ENCODE data around the gene GASK1A. TPM values are rescaled to one million over a fixed set of nuclear protein-coding genes. Genes with fewer than 3 reads are reported as not detected.

Gene GASK1A
- total and polyA plus RNA-seq, 4 donors = 0.79 to 22.8 (median 4.6) TPM

DNA sequence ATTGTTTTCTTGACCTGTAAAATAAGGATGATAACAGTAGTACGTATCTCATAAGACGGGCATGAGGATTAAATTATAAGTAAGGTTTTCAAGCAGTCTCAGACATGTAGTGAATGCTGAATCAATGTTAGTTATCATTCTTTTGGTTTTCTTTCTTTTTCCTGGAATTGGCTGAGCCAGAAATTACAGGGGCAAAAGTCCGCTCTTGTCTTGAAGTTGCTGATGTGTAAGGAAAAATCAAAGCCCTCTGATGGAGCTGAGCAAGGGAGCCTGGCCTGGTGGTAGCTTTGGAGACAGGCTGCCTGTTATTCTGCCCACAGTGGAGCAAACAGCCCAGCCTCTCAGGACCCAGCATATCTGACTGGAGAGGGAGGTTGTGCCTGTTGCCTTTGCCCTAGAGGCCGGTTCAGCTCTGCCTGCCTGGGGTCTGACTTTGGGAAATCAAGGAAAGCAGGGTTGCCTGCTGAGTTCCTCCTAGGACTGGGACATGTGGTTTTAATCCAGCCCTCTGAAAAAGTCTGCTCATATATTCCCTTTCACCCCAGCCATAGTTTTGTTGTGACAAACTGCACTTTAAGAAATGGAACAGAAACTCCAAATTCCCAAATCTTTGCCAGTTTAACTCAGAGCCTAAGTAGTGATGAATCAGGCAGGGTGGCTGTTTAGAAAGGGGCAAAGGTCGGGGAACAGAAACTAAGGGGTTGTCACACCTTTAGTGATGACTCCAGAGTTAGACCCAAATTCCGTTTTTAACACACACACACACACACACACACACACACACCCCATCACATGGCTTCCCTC lies 40.1 kb downstream of the GASK1A start:
- H3K9me3 ChIP-seq (ENCODE audit: control insufficient read depth in 4 of 4, low read length in 3 of 4) = peaks cover 0 to 2% (median 0%) of the 10 kb centered on the region in 4 donors
- peak overlapping the region in 1 of 2 donors; percentile 21 for H3K27ac ChIP-seq (ENCODE audit: low read depth in 1 of 2, low read length in 2 of 2)
- TF ChIP-seq TAF1 (conservative IDR thresholded peaks at IDR 0.05) = no peak
- TF ChIP-seq YY1 (IDR thresholded peaks at IDR 0.05) = no peak
- no peak for TF ChIP-seq SP1 (IDR thresholded peaks at IDR 0.05)
- TF ChIP-seq HNF4A (conservative IDR thresholded peaks at IDR 0.05) = no peak
- no peak for TF ChIP-seq NR2F2 (IDR thresholded peaks at IDR 0.05)
- TF ChIP-seq, protein P1, sequence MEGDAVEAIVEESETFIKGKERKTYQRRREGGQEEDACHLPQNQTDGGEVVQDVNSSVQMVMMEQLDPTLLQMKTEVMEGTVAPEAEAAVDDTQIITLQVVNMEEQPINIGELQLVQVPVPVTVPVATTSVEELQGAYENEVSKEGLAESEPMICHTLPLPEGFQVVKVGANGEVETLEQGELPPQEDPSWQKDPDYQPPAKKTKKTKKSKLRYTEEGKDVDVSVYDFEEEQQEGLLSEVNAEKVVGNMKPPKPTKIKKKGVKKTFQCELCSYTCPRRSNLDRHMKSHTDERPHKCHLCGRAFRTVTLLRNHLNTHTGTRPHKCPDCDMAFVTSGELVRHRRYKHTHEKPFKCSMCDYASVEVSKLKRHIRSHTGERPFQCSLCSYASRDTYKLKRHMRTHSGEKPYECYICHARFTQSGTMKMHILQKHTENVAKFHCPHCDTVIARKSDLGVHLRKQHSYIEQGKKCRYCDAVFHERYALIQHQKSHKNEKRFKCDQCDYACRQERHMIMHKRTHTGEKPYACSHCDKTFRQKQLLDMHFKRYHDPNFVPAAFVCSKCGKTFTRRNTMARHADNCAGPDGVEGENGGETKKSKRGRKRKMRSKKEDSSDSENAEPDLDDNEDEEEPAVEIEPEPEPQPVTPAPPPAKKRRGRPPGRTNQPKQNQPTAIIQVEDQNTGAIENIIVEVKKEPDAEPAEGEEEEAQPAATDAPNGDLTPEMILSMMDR (IDR thresholded peaks at IDR 0.05; ENCODE audit: low read depth, low read length, missing input control) = no peak
- H3K4me3 ChIP-seq (ENCODE audit: low read depth in 1 of 3, low read length in 3 of 3) = no peak overlapping the region
- no peak for DNase-seq (ENCODE audit: low spot score)
- 88% methylated on average over 6 of the region's 6 CpGs for WGBS
- no peaks in the 10 kb centered on the region for H3K36me3 ChIP-seq (ENCODE audit: control insufficient read depth in 4 of 4, insufficient read depth in 3 of 4, low read depth in 1 of 4, low read length in 3 of 4)
- no peak overlapping the region for H3K9ac ChIP-seq (ENCODE audit: low read depth in 1 of 2, low read length in 2 of 2)
- H3K4me1 ChIP-seq (ENCODE audit: control insufficient read depth in 4 of 4, insufficient read depth in 4 of 4, low read length in 3 of 4) = peaks cover 3 to 7% (median 6%) of the 10 kb centered on the region in 4 donors
- no peaks in the 10 kb centered on the region for H3K27me3 ChIP-seq (ENCODE audit: control insufficient read depth in 4 of 4, insufficient read depth in 4 of 4, low read length in 3 of 4)

DNA sequence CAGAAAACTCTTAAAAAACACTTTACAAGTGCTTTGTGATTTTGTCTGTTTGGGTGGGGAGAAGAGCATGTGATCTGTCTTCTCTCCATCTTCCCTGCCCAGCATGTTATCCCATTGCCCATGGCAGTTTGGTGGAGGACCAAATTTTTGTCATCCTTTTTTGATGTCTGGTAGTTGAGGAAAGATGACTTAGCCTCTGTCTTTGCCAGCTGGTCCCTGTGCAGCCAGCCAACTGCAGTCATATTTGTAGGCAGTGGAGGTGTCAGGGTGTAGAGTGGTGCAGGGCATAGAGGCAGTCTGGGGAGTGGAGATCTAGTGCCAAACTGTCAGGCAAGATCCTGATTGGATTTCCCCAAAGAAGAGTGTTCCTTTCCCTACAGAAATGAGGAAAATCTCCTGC lies 40.7 kb downstream of the GASK1A start:
- Histone ChIP-seq H3K9me3 (ENCODE audit: control insufficient read depth in 4 of 4, low read length in 3 of 4) (peaks cover 0 to 2% (median 0%) of the 10 kb centered on the region in 4 donors), H3K9ac (ENCODE audit: low read depth in 1 of 2, low read length in 2 of 2) (no peak overlapping the region), H3K4me3 (ENCODE audit: low read depth in 1 of 3, low read length in 3 of 3) (no peak overlapping the region), H3K27me3 (ENCODE audit: control insufficient read depth in 4 of 4, insufficient read depth in 4 of 4, low read length in 3 of 4) (no peaks in the 10 kb centered on the region), H3K36me3 (ENCODE audit: control insufficient read depth in 4 of 4, insufficient read depth in 3 of 4, low read depth in 1 of 4, low read length in 3 of 4) (peaks cover 0 to 2% (median 0%) of the 10 kb centered on the region in 4 donors), H3K4me1 (ENCODE audit: control insufficient read depth in 4 of 4, insufficient read depth in 4 of 4, low read length in 3 of 4) (peaks cover 3 to 7% (median 6%) of the 10 kb centered on the region in 4 donors), H3K27ac (ENCODE audit: low read depth in 1 of 2, low read length in 2 of 2) (no peak overlapping the region)
- DNase-seq (ENCODE audit: low spot score) = no peak
- TF ChIP-seq YY1 (IDR thresholded peaks at IDR 0.05) = no peak
- TF ChIP-seq, protein P2, sequence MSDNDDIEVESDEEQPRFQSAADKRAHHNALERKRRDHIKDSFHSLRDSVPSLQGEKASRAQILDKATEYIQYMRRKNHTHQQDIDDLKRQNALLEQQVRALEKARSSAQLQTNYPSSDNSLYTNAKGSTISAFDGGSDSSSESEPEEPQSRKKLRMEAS (IDR thresholded peaks at IDR 0.05) = no peak
- TF ChIP-seq, protein P3, sequence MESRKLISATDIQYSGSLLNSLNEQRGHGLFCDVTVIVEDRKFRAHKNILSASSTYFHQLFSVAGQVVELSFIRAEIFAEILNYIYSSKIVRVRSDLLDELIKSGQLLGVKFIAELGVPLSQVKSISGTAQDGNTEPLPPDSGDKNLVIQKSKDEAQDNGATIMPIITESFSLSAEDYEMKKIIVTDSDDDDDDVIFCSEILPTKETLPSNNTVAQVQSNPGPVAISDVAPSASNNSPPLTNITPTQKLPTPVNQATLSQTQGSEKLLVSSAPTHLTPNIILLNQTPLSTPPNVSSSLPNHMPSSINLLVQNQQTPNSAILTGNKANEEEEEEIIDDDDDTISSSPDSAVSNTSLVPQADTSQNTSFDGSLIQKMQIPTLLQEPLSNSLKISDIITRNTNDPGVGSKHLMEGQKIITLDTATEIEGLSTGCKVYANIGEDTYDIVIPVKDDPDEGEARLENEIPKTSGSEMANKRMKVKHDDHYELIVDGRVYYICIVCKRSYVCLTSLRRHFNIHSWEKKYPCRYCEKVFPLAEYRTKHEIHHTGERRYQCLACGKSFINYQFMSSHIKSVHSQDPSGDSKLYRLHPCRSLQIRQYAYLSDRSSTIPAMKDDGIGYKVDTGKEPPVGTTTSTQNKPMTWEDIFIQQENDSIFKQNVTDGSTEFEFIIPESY (IDR thresholded peaks at IDR 0.05) = no peak
- TF ChIP-seq, protein P1 (IDR thresholded peaks at IDR 0.05; ENCODE audit: low read depth, low read length, missing input control) = no peak

DNA sequence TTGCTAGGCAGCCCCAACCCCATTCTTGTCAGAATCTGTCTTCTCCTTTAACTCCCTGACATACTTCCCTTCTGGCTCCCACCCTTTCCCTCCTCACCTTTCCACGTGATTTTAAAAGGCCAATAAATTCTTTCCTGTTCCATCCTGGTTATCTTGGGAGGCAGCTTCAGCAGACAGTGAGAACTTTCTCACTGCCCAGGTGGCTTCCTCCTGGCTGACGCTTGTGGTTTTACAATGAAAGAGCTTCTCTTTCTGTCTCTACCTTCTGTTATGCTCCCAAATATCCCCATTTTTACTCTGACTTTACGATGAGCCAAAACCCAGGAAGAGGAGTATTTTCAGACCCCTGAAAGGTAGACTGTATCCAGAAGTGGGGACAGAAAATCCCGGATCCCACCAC lies 42.1 kb downstream of the GASK1A start:
- Histone ChIP-seq H3K36me3 (ENCODE audit: control insufficient read depth in 4 of 4, insufficient read depth in 3 of 4, low read depth in 1 of 4, low read length in 3 of 4) (peaks cover 0 to 6% (median 0%) of the 10 kb centered on the region in 4 donors), H3K4me1 (ENCODE audit: control insufficient read depth in 4 of 4, insufficient read depth in 4 of 4, low read length in 3 of 4) (peaks cover 3 to 7% (median 6%) of the 10 kb centered on the region in 4 donors), H3K9ac (ENCODE audit: low read depth in 1 of 2, low read length in 2 of 2) (no peak overlapping the region), H3K4me3 (ENCODE audit: low read depth in 1 of 3, low read length in 3 of 3) (no peak overlapping the region), H3K27ac (ENCODE audit: low read depth in 1 of 2, low read length in 2 of 2) (no peak overlapping the region), H3K9me3 (ENCODE audit: control insufficient read depth in 4 of 4, low read length in 3 of 4) (peaks cover 0 to 2% (median 0%) of the 10 kb centered on the region in 4 donors), H3K27me3 (ENCODE audit: control insufficient read depth in 4 of 4, insufficient read depth in 4 of 4, low read length in 3 of 4) (no peaks in the 10 kb centered on the region)
- no peak for DNase-seq (ENCODE audit: low spot score)
- WGBS = 88% methylated on average over 4 of the region's 4 CpGs
- TF ChIP-seq NR2F2 (IDR thresholded peaks at IDR 0.05) = no peak
- TF ChIP-seq SP1 (IDR thresholded peaks at IDR 0.05) = no peak
- TF ChIP-seq, protein P2 (IDR thresholded peaks at IDR 0.05) = no peak
- no peak for TF ChIP-seq FOXA1 (IDR thresholded peaks at IDR 0.05)
- TF ChIP-seq, protein P3 (IDR thresholded peaks at IDR 0.05) = no peak
- TF ChIP-seq JUND (IDR thresholded peaks at IDR 0.05) = no peak
- TF ChIP-seq HNF4A (conservative IDR thresholded peaks at IDR 0.05) = no peak
- no peak for TF ChIP-seq RAD21 (IDR thresholded peaks at IDR 0.05)
